Measurements from ENCODE around the gene SLC48A1.
"Not testable (repeated sequence)": the region's sequence is repeated elsewhere in the genome, so short reads cannot be mapped to it uniquely, and the experiment has no call there.

Gene SLC48A1

GRCh38 chr12:47813511-47814196, 40.6 kb downstream of the SLC48A1 start:
- DNase-seq, result no peak

GRCh38 chr12:47814539-47815170, 41.6 kb downstream of the SLC48A1 start:
- no peak for DNase-seq

- not testable (repeated sequence) for DNase-seq
Measured at GRCh38 chr12:47815447-47815846, 42.4 kb downstream of the SLC48A1 start.

- DNase-seq, result no peak
Measured at GRCh38 chr12:47816403-47817271, 43.6 kb downstream of the SLC48A1 start.

GRCh38 chr12:47817272-47818006, 44.4 kb downstream of the SLC48A1 start:
- DNase-seq, result no peak

GRCh38 chr12:47818007-47818376, 45.0 kb downstream of the SLC48A1 start:
- no peak for DNase-seq

- DNase-seq, result no peak
Measured at GRCh38 chr12:47818467-47819137, 45.6 kb downstream of the SLC48A1 start.

- DNase-seq, result no peak
Measured at GRCh38 chr12:47819138-47819895, 46.3 kb downstream of the SLC48A1 start.

GRCh38 chr12:47819896-47820630, 47.0 kb downstream of the SLC48A1 start, which contains the start of gene HDAC7:
HDAC7 (minus strand) TSS chr12:47819903; CDS start chr12:47819785, 118 bp downstream.
- DNase-seq, result no peak

- no peak for DNase-seq
Measured at GRCh38 chr12:47820631-47821345, 47.8 kb downstream of the SLC48A1 start.

- no peak for DNase-seq
Measured at GRCh38 chr12:47821346-47821706, 48.3 kb downstream of the SLC48A1 start.

GRCh38 chr12:47822401-47822800, 49.4 kb downstream of the SLC48A1 start:
- DNase-seq, result no peak

- no peak for DNase-seq
Measured at GRCh38 chr12:47822863-47823262, 49.8 kb downstream of the SLC48A1 start.

- DNase-seq, result no peak
Measured at GRCh38 chr12:47823422-47824086, 50.5 kb downstream of the SLC48A1 start.

- no peak for DNase-seq
Measured at GRCh38 chr12:47824198-47824597, 51.2 kb downstream of the SLC48A1 start.

GRCh38 chr12:47824635-47825034, 51.6 kb downstream of the SLC48A1 start:
- no peak for DNase-seq

- DNase-seq, result no peak
Measured at GRCh38 chr12:47825173-47825639, 52.2 kb downstream of the SLC48A1 start.

- no peak for DNase-seq
Measured at GRCh38 chr12:47828008-47828975, 55.3 kb downstream of the SLC48A1 start.

All from SIG-M5 (cell line).